Stomach (tissue), 4 donors: Measurements from ENCODE around the gene SLC45A2.

Experiments used
- EP300 ChIP-seq: sonication (generic); formaldehyde crosslinking; IDR thresholded peaks from one replicate; pipeline ENCODE4 v1.6.1; 2017; ENCODE audit warnings: antibody characterized with exemption
- POLR2A ChIP-seq, 4 donors: fragments of 450-650 bp; IDR thresholded peaks; one replicate each; pipeline ENCODE4 v1.6.1; 2016; ENCODE audit warnings: antibody characterized with exemption in 4 of 4, control low read depth in 2 of 4, mild to moderate bottlenecking in 1 of 4, moderate library complexity in 1 of 4
- POLR2AphosphoS5 ChIP-seq, 3 donors: sonication (generic); formaldehyde crosslinking; IDR thresholded peaks; one replicate each; pipeline ENCODE4 v1.6.1; 2016; ENCODE audit warnings: antibody characterized with exemption in 3 of 3
- TF ChIP-seq, protein P1 (sequence below), 7 experiments: fragments of 450-650 bp in 4 of 7; fragments of 200-600 bp in 3 of 7; sonication (generic) in 3 of 7; IDR thresholded peaks; one replicate each; pipeline ENCODE4 v1.5.1; 2016 to 2019; ENCODE audit warnings: antibody characterized with exemption in 7 of 7, control low read depth in 2 of 7, mild to moderate bottlenecking in 1 of 7

DNA sequence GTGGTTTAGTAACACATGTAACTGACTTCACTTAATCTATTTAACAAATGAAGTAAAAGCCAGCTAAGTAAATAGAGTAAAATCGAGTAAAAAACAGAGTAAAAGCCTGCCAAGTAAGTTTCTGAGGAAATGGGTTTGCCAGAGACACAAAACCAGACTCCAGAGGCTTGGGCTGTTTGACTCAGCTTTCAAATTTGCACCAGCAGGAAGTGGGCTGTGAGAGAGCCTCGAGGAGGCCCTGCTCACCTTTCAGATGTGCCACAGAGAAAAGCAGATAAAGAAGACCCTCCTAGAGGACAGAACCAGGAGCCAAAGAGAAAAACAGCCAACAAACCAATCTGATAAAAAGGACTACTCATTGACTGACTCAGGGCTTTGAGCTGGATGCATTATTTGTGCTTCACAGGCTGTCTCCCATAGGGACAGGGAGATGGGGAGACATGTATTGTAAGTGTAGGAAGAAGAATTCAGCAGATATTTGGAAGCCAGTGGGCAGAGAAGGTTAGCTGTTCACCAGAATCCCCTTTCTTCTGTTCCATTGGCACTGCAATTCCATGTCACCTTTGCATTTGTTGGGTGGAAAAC lies 37.7 kb upstream of the SLC45A2 start:
- TF ChIP-seq, protein P1, sequence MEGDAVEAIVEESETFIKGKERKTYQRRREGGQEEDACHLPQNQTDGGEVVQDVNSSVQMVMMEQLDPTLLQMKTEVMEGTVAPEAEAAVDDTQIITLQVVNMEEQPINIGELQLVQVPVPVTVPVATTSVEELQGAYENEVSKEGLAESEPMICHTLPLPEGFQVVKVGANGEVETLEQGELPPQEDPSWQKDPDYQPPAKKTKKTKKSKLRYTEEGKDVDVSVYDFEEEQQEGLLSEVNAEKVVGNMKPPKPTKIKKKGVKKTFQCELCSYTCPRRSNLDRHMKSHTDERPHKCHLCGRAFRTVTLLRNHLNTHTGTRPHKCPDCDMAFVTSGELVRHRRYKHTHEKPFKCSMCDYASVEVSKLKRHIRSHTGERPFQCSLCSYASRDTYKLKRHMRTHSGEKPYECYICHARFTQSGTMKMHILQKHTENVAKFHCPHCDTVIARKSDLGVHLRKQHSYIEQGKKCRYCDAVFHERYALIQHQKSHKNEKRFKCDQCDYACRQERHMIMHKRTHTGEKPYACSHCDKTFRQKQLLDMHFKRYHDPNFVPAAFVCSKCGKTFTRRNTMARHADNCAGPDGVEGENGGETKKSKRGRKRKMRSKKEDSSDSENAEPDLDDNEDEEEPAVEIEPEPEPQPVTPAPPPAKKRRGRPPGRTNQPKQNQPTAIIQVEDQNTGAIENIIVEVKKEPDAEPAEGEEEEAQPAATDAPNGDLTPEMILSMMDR (IDR thresholded peaks at IDR 0.05): no peak
- TF ChIP-seq POLR2AphosphoS5 (IDR thresholded peaks at IDR 0.05) (no peak), POLR2A (IDR thresholded peaks at IDR 0.05) (no peak), EP300 (no peak)
